Gastrocnemius medialis (tissue), 4 donors: ENCODE measurements around the gene PLCL2. TPM values are rescaled to one million over a fixed set of nuclear protein-coding genes. Genes with fewer than 3 reads are reported as not detected.
A peak's percentile ranks its signal among the peaks of the same experiment; 100 is the strongest.

Source experiments
- ATAC-seq, 2 donors: fragments of 150-250 bp; one replicate each; pipeline ENCODE4 v1.9.1; 2016
- DNase-seq, 2 donors: peaks; one replicate each; pipeline ENCODE4 v3.0.0-alpha.2; 2019
- H3K27ac ChIP-seq, 4 donors: fragments of 200-600 bp; sonication (generic); 1 replicate in 1 of 4; 2 replicates in 3 of 4; pipeline ENCODE4 v1.5.1; 2016 to 2018; ENCODE audit warnings: mild to moderate bottlenecking in 2 of 4, moderate library complexity in 1 of 4
- H3K27me3 ChIP-seq, 3 donors: fragments of 200-600 bp; sonication (generic) in 2 of 3; 1 replicate in 1 of 3; 2 replicates in 2 of 3; pipeline versions ENCODE4 v1.5.1 to v1.6.0; 2016 to 2019; ENCODE audit warnings: mild to moderate bottlenecking in 1 of 3, moderate library complexity in 1 of 3
- H3K36me3 ChIP-seq, 2 donors: fragments of 200-600 bp; sonication (generic) in 1 of 2; one replicate each; pipeline ENCODE4 v1.5.1; 2017 to 2018
- H3K4me1 ChIP-seq, 2 donors: fragments of 200-600 bp; sonication (generic) in 1 of 2; one replicate each; pipeline ENCODE4 v1.5.1; 2016 to 2017; ENCODE audit warnings: mild to moderate bottlenecking in 2 of 2
- H3K4me3 ChIP-seq, 4 donors: fragments of 200-600 bp; sonication (generic) in 3 of 4; 1 replicate in 1 of 4; 2 replicates in 3 of 4; pipeline ENCODE4 v1.5.1; 2016 to 2019; ENCODE audit warnings: mild to moderate bottlenecking in 2 of 4
- H3K9me3 ChIP-seq, 3 donors: fragments of 200-600 bp; sonication (generic) in 2 of 3; 1 replicate in 1 of 3; 2 replicates in 2 of 3; pipeline ENCODE4 v1.5.1; 2016 to 2019
- CTCF ChIP-seq, 5 experiments: fragments of 450-650 bp in 3 of 5; fragments of 200-600 bp in 2 of 5; sonication (generic) in 2 of 5; IDR thresholded peaks in 4 of 5; conservative IDR thresholded peaks in 1 of 5; 1 replicate in 4 of 5; 2 replicates in 1 of 5; pipeline ENCODE4 v1.5.1; 2016 to 2019; ENCODE audit warnings: antibody characterized with exemption in 5 of 5, mild to moderate bottlenecking in 3 of 5, moderate library complexity in 3 of 5
- POLR2A ChIP-seq, 2 donors: fragments of 450-650 bp; IDR thresholded peaks; one replicate each; pipeline ENCODE4 v1.6.1; 2017; ENCODE audit warnings: antibody characterized with exemption in 2 of 2, mild to moderate bottlenecking in 2 of 2, moderate library complexity in 2 of 2
- in situ Hi-C, 4 donors: fragments of 200-750 bp; cut with MboI; loops; one replicate each; pipeline versions ENCODE4 v1.15.0 to v1.8.0; 2017; ENCODE audit warnings: low sequenced_read_pairs in 4 of 4
- intact Hi-C: fragments of 100-400 bp; cut with DNase I; formaldehyde crosslinking; loops from one replicate; pipeline ENCODE4 v1.15.1; 2023; ENCODE audit warnings: low total_unique reads
- total RNA-seq, 4 donors: library from RNA; depleted of rRNA; stranded (reverse); fragments of >200 nt; gene quantifications; one replicate each; pipeline versions ENCODE4 v1.1.0 to v1.2.3, GENCODE V29; 2016

PLCL2 gene
- total RNA-seq, 4 donors from 2014 or later = 23.9 to 37.2 (median 32.7) TPM

GRCh38 chr3:17078926-17079465 is 194.2 kb downstream of the PLCL2 start:
- intact Hi-C loops (no loop called here), in situ Hi-C loops (no loop called here)
- TF ChIP-seq POLR2A (IDR thresholded peaks at IDR 0.05) (no peak), CTCF (IDR thresholded peaks at IDR 0.05 in 4 of 5, conservative IDR thresholded peaks at IDR 0.05 in 1 of 5) (no peak)
- H3K36me3 ChIP-seq = peaks cover 0 to 3% of the 10 kb centered on the region in 2 donors
- peaks cover 17 to 25% of the 10 kb centered on the region in 2 donors for H3K4me1 ChIP-seq
- DNase-seq (no peak), ATAC-seq (no peak)
- H3K9me3 ChIP-seq = no peaks in the 10 kb centered on the region
- no peak overlapping the region for H3K4me3 ChIP-seq
- H3K27ac ChIP-seq = peak overlapping the region in 2 of 4 donors; percentile 79 to 93
- no peaks in the 10 kb centered on the region for H3K27me3 ChIP-seq

GRCh38 chr3:17079933-17080332 is 195.2 kb downstream of the PLCL2 start:
- Histone ChIP-seq H3K27me3 (no peaks in the 10 kb centered on the region), H3K4me3 (no peak overlapping the region), H3K9me3 (no peaks in the 10 kb centered on the region), H3K4me1 (peaks cover 17 to 25% of the 10 kb centered on the region in 2 donors), H3K27ac (peak overlapping the region in 3 of 4 donors; percentile 44 to 93 (median 65)), H3K36me3 (peaks cover 0 to 3% of the 10 kb centered on the region in 2 donors)
- no peak for TF ChIP-seq CTCF (IDR thresholded peaks at IDR 0.05 in 4 of 5, conservative IDR thresholded peaks at IDR 0.05 in 1 of 5)
- TF ChIP-seq POLR2A (IDR thresholded peaks at IDR 0.05) = no peak
- intact Hi-C loops (no loop called here), in situ Hi-C loops (no loop called here)
- no peak for DNase-seq
- no peak for ATAC-seq

- Histone ChIP-seq H3K36me3 (peaks cover 0 to 3% of the 10 kb centered on the region in 2 donors), H3K4me1 (peaks cover 17 to 25% of the 10 kb centered on the region in 2 donors), H3K27me3 (no peaks in the 10 kb centered on the region), H3K27ac (peak overlapping the region; percentile 62 to 94 (median 79)), H3K9me3 (no peaks in the 10 kb centered on the region), H3K4me3 (no peak overlapping the region)
- in situ Hi-C loops (no loop called here), intact Hi-C loops (no loop called here)
- TF ChIP-seq CTCF (IDR thresholded peaks at IDR 0.05 in 4 of 5, conservative IDR thresholded peaks at IDR 0.05 in 1 of 5) = no peak
- TF ChIP-seq POLR2A (IDR thresholded peaks at IDR 0.05) = no peak
- peak; percentile 43 to 68 for ATAC-seq
- DNase-seq = peak in 1 of 2 donors; percentile 52
Observed at GRCh38 chr3:17081520-17081919, 196.8 kb downstream of the PLCL2 start.

- DNase-seq = no peak
- no peak for ATAC-seq
- peak overlapping the region; percentile 91 to 94 (median 93) for H3K27ac ChIP-seq
- no peaks in the 10 kb centered on the region for H3K36me3 ChIP-seq
- intact Hi-C loops = loop anchor here (5.0 kb wide), 1 partner anchor 180 kb away; no protein-coding TSS in a partner anchor
- peaks cover 52% of the 10 kb centered on the region in 2 donors for H3K4me1 ChIP-seq
- H3K9me3 ChIP-seq = no peaks in the 10 kb centered on the region
- H3K27me3 ChIP-seq = no peaks in the 10 kb centered on the region
- in situ Hi-C loops = no loop called here
- H3K4me3 ChIP-seq = no peak overlapping the region
- TF ChIP-seq CTCF (IDR thresholded peaks at IDR 0.05 in 4 of 5, conservative IDR thresholded peaks at IDR 0.05 in 1 of 5) (no peak), POLR2A (IDR thresholded peaks at IDR 0.05) (no peak)
Observed at GRCh38 chr3:17087509-17087908, 202.8 kb downstream of the PLCL2 start.
